Keratinocyte (primary cell): Measurements from ENCODE around the gene KCNMA1.

Source experiments
- CTCF ChIP-seq, 3 experiments: IDR thresholded peaks in 1 of 3; conservative IDR thresholded peaks in 1 of 3; optimal IDR thresholded peaks in 1 of 3; 2 replicates in 2 of 3; 3 replicates in 1 of 3; pipeline versions ENCODE3 to v1.5.1; 2011; ENCODE audit warnings: low read length in 3 of 3, mild to moderate bottlenecking in 3 of 3, moderate library complexity in 2 of 3, control low read depth in 1 of 3, inconsistent platforms in 1 of 3; ENCODE audit not compliant: insufficient read depth in 2 of 3; ENCODE audit errors: extremely low read depth in 1 of 3
- EZH2 ChIP-seq: IDR thresholded peaks from one replicate; pipeline ENCODE4 v1.6.1; 2012; ENCODE audit warnings: inconsistent platforms, mild to moderate bottlenecking, low read length, moderate library complexity

GRCh38 chr10:77349226-77349625, 288.4 kb downstream of the KCNMA1 start:
- TF ChIP-seq CTCF (optimal IDR thresholded peaks at IDR 0.05 in 1 of 3, IDR thresholded peaks at IDR 0.05 in 1 of 3, conservative IDR thresholded peaks at IDR 0.05 in 1 of 3; ENCODE audit: extremely low read depth in 1 of 3, insufficient read depth in 2 of 3, low read length in 3 of 3), result no peak
- no peak for TF ChIP-seq EZH2
